ENCODE results near the gene MCMBP.

DNA sequence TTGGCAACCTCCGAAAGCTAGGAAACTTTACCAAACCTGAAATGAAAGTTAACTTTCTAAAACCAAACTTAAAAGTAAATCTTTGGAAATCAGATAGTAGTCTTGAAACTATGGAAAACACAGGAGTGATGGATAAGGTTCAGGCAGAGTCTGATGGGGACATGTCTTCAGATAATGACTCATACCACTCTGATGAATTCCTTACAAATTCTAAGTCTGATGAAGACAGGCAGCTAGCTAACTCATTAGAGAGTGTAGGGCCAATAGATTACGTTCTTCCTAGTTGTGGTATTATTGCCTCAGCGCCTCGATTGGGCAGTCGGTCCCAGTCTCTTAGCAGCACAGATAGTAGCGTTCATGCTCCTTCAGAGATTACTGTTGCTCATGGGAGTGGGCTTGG, 45.9 kb downstream of the MCMBP start:
- TF ChIP-seq, protein P1, sequence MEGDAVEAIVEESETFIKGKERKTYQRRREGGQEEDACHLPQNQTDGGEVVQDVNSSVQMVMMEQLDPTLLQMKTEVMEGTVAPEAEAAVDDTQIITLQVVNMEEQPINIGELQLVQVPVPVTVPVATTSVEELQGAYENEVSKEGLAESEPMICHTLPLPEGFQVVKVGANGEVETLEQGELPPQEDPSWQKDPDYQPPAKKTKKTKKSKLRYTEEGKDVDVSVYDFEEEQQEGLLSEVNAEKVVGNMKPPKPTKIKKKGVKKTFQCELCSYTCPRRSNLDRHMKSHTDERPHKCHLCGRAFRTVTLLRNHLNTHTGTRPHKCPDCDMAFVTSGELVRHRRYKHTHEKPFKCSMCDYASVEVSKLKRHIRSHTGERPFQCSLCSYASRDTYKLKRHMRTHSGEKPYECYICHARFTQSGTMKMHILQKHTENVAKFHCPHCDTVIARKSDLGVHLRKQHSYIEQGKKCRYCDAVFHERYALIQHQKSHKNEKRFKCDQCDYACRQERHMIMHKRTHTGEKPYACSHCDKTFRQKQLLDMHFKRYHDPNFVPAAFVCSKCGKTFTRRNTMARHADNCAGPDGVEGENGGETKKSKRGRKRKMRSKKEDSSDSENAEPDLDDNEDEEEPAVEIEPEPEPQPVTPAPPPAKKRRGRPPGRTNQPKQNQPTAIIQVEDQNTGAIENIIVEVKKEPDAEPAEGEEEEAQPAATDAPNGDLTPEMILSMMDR (IDR thresholded peaks at IDR 0.05) = no peak
- no peak for TF ChIP-seq EZH2 (IDR thresholded peaks at IDR 0.05; ENCODE audit: borderline replicate concordance, insufficient read depth, low read depth, low read length, poor library complexity, severe bottlenecking)

Measured in B cell (primary cell).